ENCODE results near the gene MICAL3.

MICAL3 gene

GRCh38 chr22:17808693-17809403 is 215.5 kb downstream of the MICAL3 start:
- in situ Hi-C loops (cut with MboI; ENCODE audit: low sequenced_read_pairs): no loop called here

- in situ Hi-C loops (cut with MboI; ENCODE audit: low sequenced_read_pairs): no loop called here
These were observed 216.6 kb downstream of the MICAL3 start for GRCh38 chr22:17807578-17808410.

GRCh38 chr22:17807086-17807485 is 217.3 kb downstream of the MICAL3 start:
- in situ Hi-C loops (cut with MboI; ENCODE audit: low sequenced_read_pairs): no loop called here

GRCh38 chr22:17806437-17806836 is 217.9 kb downstream of the MICAL3 start:
- in situ Hi-C loops (cut with MboI; ENCODE audit: low sequenced_read_pairs): no loop called here

GRCh38 chr22:17804331-17805080 is 219.9 kb downstream of the MICAL3 start:
- in situ Hi-C loops (cut with MboI; ENCODE audit: low sequenced_read_pairs): no loop called here

- in situ Hi-C loops (cut with MboI; ENCODE audit: low sequenced_read_pairs): no loop called here
These were observed 220.6 kb downstream of the MICAL3 start for GRCh38 chr22:17803609-17804270.

- in situ Hi-C loops (cut with MboI; ENCODE audit: low sequenced_read_pairs): no loop called here
These were observed 221.5 kb downstream of the MICAL3 start for GRCh38 chr22:17802822-17803221.

- in situ Hi-C loops (cut with MboI; ENCODE audit: low sequenced_read_pairs): no loop called here
These were observed 221.9 kb downstream of the MICAL3 start for GRCh38 chr22:17802411-17802810.

GRCh38 chr22:17797721-17798559 is 226.4 kb downstream of the MICAL3 start:
- in situ Hi-C loops (cut with MboI; ENCODE audit: low sequenced_read_pairs): no loop called here

GRCh38 chr22:17796695-17797094 is 227.7 kb downstream of the MICAL3 start:
- in situ Hi-C loops (cut with MboI; ENCODE audit: low sequenced_read_pairs): no loop called here

- in situ Hi-C loops (cut with MboI; ENCODE audit: low sequenced_read_pairs): no loop called here
These were observed 228.5 kb downstream of the MICAL3 start for GRCh38 chr22:17795661-17796548.

- in situ Hi-C loops (cut with MboI; ENCODE audit: low sequenced_read_pairs): no loop called here
These were observed 229.4 kb downstream of the MICAL3 start for GRCh38 chr22:17794726-17795542.

- in situ Hi-C loops (cut with MboI; ENCODE audit: low sequenced_read_pairs): no loop called here
These were observed 231.4 kb downstream of the MICAL3 start for GRCh38 chr22:17792854-17793434.

- in situ Hi-C loops (cut with MboI; ENCODE audit: low sequenced_read_pairs): no loop called here
These were observed 232.1 kb downstream of the MICAL3 start for GRCh38 chr22:17792299-17792698.

GRCh38 chr22:17791196-17791595 is 233.2 kb downstream of the MICAL3 start:
- in situ Hi-C loops (cut with MboI; ENCODE audit: low sequenced_read_pairs): no loop called here

GRCh38 chr22:17789379-17790200 is 234.8 kb downstream of the MICAL3 start:
- in situ Hi-C loops (cut with MboI; ENCODE audit: low sequenced_read_pairs): no loop called here
